GM21526 (cell line): ENCODE data around the gene MRPL38.
"Not testable (repeated sequence)": the region's sequence is repeated elsewhere in the genome, so short reads cannot be mapped to it uniquely, and the experiment has no call there.

Experiments used
- ATAC-seq: cut with Tn5 transposase; IDR thresholded peaks from one replicate; pipeline ENCODE4 v1.9.1; 2021; ENCODE audit warnings: moderate library complexity; ENCODE audit not compliant: unreplicated experiment, low FRiP score

Gene MRPL38

GRCh38 chr17:75898065-75898464 is 6.6 kb downstream of the MRPL38 start:
- no peak for ATAC-seq

- no peak for ATAC-seq
Observed at GRCh38 chr17:75897160-75898019, 7.3 kb downstream of the MRPL38 start.

DNA sequence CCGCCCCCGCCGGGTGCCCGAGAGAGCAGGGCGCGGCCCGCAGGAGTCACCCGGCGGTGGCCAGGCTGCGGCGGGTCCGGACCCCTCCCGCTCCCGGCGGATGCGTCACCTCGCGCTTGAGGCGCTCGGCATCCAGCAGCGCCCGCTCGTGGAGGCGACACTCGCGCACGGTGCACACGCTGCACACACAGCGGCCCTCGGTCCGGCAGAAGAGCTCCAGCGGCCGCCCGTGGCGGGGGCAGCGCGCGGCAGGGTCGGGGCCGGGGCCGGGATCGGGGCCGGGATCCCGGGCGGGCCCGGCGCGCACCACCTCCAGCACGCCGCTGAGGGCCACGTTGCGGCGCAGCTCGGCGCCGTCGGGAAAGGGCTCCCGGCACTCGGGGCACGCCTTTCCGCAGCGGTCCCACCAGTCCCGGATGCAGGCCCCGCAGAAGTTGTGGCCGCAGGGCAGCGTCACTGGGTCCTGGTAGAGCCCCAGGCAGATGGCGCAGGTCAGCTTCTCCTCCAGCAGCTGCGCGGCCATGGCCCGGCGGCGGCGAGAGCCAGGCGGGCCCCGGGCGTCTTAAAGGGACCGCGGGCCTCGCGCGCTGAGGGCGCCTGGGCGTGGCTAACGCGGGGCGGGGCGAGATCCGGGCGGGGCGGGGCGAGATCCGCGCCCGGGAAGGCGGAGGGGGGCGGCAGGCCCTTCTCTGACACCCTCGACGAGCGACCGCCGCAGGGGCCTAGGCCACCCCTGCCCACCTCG is 8.1 kb downstream of the MRPL38 start, which contains the start of gene TRIM65:
Gene TRIM65 (minus strand): TSS at position 537 of the 745 bp plus-strand sequence. CDS start 14 bp downstream, at position 523.
- peak; percentile 47 for ATAC-seq

DNA sequence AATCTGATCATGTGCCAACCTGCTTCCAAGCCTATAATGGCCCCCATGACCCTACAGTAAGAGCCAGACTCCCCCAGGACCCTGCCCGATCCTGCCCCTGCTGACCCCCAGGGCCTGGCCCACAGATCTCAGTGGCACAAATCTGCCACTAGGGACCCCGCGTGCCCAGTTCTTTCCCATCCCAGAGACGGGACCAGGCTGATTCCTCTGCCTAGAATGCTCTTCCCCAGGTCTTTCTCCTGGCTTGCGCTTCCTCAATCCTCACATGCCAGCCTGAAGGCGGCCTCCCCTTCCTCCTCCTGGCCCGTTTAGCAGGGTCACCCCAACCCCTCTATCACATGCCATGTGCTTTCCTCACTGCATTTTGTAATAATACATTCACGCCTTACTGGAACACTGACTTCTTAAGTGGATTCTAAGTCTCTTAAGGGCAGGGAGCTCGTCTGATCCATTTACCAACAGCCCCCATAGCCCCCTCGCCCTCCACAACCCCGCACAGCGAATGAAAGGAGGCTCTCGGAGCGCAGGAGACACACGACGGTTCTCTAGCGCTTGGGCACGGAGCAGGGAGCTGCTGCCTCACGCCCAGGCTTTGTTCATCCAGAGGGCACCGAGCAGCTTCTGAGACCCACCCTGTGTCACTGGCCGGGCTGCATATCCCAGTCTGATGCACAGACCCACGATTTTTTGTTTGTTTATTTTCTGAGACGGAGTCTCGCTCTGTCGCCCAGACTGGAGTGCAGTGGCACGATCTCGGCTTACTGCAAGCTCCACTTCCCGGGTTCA is 9.1 kb downstream of the MRPL38 start:
- no peak for ATAC-seq

DNA sequence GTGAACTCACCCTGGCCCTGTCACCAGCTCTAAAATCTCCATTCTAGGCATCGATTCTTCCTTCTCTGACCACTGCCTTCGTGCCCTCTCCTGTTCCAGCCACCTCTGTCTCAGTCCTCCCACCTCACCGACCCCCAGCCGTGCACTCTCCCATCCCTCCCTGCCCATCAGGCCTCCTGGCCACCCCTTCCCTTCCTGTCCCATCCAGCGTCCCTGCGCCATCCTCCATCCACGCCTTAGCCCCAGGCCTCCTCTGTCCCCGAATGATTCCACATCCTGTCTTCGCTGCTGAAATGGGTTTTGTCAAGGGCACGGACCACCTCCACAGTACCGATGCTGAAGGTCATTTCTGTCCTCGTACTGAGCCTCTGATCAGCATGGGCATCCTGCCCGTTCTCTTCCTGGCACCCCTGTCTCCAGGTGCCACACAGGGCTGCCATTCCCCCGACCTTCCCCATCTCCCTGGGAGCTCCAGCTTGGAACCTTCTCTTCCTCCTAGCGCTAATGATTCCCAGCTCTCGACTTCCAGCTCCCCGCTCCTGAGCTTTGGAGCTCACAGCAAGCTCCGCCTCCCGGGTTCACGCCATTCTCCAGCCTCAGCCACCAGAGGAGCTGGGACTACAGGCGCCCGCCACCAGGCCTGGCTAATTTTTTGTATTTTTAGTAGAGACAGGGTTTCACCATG is 10.5 kb downstream of the MRPL38 start:
- ATAC-seq: no peak

DNA sequence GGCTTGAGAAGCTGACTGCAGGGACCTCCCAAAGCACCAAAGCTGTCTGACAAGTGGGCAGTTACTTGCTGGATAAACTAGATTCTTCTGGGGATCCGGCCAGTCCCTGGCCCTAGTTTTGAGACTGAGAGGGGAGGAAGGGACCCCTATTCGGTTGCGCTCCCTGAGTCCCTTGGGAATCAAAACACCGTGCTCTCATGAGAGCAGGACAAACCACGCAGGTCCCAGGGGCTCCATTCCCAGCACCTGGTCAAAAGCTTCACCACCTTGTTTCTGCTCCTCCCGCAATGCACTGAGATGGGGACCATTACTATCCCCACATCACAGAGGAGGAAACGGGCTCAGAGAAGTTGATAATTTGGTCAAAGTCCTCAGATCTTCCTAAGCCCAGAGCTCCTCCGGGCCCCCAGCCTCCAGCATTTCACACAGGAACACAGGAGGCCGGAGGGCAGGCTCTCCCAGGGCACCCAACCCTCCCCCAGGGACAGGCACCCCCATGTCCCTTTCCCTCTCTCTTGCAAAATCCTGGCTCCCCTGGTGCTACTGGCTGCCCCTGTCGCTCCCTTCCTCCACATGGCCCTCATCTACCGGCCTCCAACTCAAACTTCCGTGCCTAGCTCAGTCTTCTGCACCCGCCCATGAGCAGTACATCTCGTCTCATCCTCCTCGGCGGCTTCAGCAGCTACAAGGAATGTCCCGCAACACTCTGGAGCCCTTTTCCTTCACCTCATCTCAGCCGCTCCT is 11.2 kb downstream of the MRPL38 start:
- ATAC-seq: no peak

- no peak for ATAC-seq
Observed at GRCh38 chr17:75892556-75893224, 12.0 kb downstream of the MRPL38 start.

DNA sequence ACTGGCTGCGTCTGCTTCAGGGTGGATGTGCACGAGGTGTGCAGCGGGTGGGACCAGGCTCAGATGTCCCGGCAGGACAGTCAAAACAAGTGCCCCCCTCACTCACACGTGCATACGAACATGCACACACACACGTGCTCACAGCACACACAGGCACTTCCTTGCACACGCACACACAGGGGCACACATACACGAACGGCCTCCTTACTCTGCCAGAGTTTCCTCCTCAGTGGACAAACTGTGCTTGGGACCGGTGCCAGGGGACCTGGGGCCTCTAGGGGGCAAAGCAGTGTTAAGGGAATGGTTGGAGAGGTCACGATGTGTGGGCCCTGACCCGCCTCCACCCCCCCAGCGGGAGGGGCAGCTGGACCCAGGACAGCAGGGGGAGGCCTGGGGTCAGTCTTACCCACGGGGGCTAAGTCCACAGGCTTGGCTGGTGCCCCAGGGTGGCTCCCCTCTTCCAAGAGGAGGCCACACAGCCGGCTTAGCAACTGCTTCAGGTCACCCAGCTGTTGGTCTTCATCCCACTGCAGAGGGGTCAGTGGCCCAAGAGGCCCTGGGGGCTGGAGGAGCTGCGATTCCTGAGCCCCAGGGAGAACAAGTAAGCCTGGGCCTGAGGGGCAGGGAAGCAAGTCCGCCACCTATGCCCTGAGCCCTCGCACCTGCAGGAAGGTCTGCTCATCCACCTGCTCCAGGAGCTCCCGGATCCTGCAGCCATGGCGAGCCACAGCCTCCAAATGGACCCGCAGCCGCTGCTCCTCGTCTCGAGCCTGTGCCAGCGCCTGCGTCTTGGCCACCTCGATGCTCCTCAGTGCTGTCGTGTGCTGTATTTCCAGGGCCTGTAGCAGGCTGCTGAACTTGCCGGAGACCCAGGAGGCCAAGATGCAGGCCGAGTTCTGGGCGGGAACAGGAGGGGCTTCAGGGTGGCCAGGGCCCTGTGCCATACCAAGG is 12.8 kb downstream of the MRPL38 start:
- no peak for ATAC-seq

DNA sequence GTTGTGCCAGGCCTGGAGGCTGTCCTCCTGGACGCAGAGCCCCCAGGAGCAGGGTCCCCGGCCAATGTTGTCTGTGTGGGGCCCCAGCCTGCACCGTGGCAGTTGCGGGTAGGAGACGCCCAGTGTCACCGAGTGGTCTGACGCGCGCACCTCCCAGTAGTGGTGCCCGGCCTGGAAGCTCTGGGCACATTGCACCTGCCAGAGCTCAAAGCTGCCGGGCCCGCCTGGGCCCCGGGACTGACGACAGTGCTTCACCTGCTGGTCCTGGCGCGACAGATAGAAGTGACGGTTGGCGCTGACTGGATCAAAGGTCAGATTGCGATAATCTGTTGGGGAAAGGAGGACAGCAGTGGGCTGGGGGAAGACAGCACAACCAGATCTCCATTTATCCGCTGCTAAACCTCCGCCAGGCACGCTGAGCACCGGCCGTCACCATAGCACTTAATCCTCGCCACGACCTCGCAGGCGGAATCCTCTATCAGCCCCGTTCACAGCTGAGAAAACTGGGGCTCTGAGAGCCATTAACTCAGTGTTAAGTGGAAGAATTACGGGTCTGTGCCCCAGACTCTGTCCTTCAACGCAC is 13.6 kb downstream of the MRPL38 start:
- ATAC-seq: no peak

DNA sequence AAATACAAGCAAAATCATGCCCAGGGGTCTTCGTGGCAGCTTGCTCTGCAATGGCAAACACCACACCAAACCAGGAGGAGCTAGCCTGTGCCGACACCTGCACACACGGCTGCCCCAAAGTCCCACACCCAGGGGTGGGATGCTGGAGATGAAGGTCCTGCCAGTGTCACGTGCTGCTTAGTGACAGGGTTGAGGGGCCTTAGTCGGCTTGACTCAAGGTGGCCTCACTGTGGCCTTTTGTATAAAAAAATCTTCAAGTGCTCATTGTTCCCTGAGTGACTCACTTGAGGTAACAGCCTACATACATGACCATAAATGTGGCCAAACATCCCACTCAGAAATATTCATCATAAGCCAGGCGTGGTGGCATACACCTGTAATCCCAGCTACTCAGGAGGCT is 15.2 kb downstream of the MRPL38 start:
- ATAC-seq: no peak

DNA sequence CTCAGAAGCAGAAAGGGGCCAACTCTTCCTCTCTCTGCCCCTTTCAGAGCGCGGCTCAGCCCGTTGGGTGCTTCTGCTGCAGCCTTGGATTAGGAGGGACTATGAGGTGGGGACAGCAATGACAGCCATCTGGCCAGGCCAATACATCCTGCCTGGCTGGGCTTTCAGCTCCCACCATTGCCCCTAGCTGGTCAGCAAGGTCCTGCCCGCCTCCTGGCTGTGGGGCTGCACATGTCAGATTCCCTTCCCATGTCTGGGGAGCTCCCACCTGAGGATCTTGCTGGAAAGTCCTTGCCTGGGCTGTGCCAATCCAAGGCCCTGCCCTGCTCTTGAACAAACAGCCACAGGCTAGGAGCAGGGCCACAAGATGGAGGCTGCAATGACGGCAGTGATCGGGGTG is 16.2 kb downstream of the MRPL38 start:
- ATAC-seq: no peak

DNA sequence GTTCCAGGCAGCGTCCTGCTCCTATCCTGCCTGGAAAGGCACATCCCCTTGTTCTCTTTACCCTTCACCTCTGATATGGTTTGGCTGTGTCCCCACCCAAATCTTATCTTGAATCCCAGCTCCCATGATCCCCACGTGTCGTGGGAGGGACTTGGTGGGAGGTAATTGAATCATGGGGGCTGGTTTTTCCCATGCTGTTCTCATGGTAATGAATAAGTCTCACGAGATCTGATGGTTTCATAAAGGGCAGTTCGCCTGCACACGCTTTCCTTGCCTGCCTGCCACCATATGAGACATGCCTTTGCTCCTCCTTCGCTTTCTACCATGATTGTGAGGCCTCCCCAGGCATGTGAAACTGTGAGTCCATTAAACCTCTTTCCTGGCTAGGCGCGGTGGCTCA is 18.8 kb downstream of the MRPL38 start:
- ATAC-seq: not testable (repeated sequence)

DNA sequence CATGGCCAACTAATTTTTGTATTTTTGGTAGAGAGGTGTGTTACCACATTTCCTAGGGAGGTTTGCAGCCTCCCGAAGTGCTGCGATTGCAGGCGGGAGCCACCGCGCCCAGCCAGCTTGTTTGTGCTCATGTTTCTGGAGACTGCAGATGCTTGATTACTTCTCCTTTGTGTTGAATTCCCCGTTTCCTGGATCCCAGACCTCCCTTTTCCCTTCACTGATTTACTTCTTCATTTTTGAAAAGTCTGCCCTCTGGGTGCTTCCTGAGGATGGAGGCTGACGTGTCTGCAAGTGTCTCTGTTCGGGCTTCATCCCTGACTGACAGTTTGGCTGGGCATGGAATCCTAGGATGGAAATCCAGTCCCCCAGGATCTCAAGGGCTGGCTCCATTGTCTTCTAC is 19.3 kb downstream of the MRPL38 start:
- no peak for ATAC-seq

DNA sequence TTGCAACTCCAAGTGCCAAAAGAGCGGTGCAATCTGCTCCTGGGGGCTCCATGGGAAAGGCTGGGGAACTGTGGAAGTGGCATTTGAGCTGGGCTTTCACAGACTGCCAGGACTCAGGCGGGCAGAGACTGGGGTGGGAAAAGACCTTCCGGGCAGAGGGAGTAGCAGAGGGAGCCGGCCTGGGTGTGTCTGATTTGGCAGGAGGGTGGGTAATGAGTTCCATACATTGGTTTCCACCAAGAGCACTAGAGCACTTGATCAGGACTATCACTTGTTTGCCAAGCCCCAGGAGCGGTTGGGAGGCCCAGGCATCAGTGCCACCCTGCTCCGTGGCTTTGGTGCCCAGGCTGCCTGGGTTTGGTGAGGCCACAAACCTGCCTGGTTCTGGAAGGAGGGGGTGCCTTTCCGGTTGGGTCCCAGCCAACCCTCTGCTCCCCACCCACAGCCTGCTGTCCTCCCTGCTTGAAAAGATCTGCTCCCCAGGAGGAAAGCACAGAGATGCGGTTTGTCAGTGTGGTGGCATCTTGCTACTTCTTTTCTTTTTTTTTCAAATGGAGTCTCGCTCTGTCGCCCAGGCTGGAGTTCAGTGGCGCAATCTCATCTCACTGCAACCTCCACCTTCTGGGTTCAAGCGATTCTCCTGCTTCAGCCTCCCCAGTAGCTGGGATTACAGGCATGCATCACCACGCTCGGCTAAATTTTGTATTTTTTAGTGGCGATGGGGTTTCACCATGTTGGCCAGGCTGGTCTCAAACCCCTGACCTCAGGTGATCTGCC is 22.8 kb downstream of the MRPL38 start:
- no peak for ATAC-seq

DNA sequence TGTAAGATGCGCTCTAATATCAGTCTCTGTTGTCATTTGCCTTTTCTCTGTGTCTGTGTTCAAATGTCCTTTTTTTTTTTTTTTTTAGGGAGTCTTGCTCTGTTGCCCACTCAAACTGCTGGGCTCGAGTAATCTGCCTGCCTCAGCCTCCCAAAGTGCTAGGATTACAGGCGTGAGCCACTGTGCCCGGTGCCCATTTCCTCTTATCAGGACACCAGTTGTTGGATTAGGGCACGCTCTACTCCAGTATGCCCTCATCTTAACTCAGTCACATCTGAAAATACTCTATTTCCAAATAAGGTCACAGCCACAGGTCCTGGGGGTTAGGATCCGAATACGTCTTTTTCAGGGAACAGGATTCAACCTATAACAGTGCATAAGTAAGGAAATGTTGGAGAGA is 24.4 kb downstream of the MRPL38 start:
- no peak for ATAC-seq

DNA sequence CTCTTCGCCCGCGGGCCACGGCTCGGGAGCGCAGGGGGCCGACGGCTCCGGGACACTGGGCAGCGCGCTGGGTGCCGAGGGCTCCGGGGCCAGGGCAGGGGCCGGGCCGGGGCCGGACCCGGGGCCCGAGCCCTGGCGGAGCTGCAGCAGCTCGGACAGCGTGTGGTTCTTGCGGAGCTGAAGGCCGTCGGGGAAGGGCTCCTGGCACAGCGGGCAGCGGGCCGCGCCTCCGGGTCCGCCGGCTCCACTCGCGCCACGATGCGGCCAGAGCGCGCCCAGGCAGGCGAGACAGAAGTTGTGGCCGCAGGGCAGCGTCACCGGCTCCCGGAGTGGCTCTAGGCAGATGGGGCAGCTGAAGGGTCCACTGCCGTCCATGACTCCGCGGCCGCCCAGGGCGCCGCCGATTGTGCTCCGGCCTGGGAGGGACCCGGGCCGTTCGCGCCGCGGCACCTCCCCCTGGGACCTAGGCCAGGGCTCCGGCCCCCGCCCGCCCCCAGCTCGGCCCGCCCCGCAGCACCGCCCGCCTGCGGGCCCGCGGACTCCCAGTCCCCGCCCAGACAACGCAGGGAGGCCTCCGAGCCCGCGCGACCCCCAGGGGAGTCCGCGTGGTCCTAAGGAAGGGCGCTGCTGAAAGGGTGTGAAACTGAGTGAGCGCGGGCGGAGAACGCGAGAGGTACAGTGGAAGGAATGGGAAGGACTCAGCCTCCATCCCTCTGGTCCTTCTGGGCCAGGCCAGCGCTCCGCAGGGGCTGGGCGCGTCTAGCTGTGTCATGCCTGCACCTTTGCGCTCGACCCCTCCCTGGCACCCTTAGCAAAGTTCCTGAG is 26.3 kb downstream of the MRPL38 start, which contains the start of gene TRIM47:
Gene TRIM47 (minus strand): TSS at position 408 of the 825 bp plus-strand sequence. CDS start 33 bp downstream, at position 375.
- ATAC-seq: no peak
